Panc1 (cell line): Measurements from ENCODE around the gene RASD2.

Source experiments
- CTCF ChIP-seq: fragments of 450-650 bp; IDR thresholded peaks from 2 replicates; pipeline ENCODE4 v1.5.1; 2017; ENCODE audit warnings: mild to moderate bottlenecking
- POLR2AphosphoS5 ChIP-seq: IDR thresholded peaks from 2 replicates; pipeline ENCODE4 v1.6.1; 2012; ENCODE audit warnings: mild to moderate bottlenecking, low read depth, low read length, moderate library complexity
- REST ChIP-seq, 2 experiments: IDR thresholded peaks; 2 replicates each; pipeline ENCODE4 v1.6.1; 2011 to 2012; ENCODE audit warnings: low read depth in 2 of 2, control low read depth in 1 of 2, low read length in 1 of 2, mild to moderate bottlenecking in 1 of 2, moderate library complexity in 1 of 2; ENCODE audit not compliant: insufficient read depth in 1 of 2
- SIN3A ChIP-seq: IDR thresholded peaks from 2 replicates; pipeline ENCODE4 v1.6.1; 2012; ENCODE audit warnings: low read depth, mild to moderate bottlenecking, low read length, moderate library complexity, borderline replicate concordance; ENCODE audit not compliant: insufficient read depth
- TCF7L2 ChIP-seq: IDR thresholded peaks from 2 replicates; pipeline ENCODE4 v1.6.1; 2011; ENCODE audit warnings: mild to moderate bottlenecking, low read depth, low read length, inconsistent platforms

GRCh38 chr22:35551549-35552177 lies 11.0 kb downstream of the RASD2 start:
- TF ChIP-seq CTCF = no peak
- no peak for TF ChIP-seq SIN3A
- TF ChIP-seq POLR2AphosphoS5 = no peak
- TF ChIP-seq REST (IDR thresholded peaks at IDR 0.05; ENCODE audit: insufficient read depth in 1 of 2, low read depth in 2 of 2, low read length in 1 of 2) = no peak
- TF ChIP-seq TCF7L2 = no peak
